GM18498 (cell line): ENCODE measurements around the gene ROBO3.

ENCODE experiments used
- ATAC-seq: cut with Tn5 transposase; IDR thresholded peaks from one replicate; pipeline ENCODE4 v1.9.1; 2021; ENCODE audit warnings: mild to moderate bottlenecking, moderate library complexity; ENCODE audit not compliant: unreplicated experiment

Gene ROBO3

DNA sequence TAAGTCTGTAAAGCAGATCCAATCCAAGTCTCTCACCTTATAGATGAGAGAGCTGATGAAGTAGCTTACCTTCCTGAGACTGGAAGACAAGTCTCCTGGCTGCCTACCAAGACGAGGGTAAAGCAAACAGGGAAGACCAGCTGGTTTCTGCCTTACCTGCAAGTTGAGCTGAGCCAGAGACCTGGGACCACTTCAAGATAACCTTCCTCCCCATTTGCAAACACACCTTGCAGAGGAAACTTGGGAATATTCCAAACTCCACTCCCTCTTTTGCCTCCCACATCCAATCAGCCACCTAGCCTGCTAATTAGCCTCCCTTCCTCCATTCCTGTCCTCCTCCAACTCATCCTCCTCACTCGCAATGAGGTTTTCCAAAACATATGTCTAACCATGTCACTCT, 23.4 kb upstream of the ROBO3 start:
- no peak for ATAC-seq

DNA sequence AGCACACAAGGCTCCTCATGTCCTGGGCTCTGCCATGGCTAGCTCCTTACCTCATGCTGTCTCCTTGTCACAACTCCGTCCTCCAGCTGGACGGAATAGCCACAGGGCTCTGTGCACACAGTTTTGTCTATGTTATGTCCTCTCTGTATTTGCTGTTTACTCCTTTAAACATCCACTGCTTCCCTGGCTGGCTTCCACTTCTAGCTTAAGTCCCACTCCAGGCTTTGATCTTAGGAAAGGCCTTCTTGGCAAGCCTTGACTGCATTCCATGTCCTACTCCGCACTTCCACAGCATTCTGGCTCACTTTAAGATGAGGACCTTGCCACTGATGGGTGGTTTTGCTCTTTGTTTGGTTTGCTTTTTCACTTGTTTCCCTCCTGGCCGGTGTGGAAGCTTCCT, 22.9 kb upstream of the ROBO3 start:
- no peak for ATAC-seq

- no peak for ATAC-seq
These were observed 21.7 kb upstream of the ROBO3 start for GRCh38 chr11:124843616-124843910.

DNA sequence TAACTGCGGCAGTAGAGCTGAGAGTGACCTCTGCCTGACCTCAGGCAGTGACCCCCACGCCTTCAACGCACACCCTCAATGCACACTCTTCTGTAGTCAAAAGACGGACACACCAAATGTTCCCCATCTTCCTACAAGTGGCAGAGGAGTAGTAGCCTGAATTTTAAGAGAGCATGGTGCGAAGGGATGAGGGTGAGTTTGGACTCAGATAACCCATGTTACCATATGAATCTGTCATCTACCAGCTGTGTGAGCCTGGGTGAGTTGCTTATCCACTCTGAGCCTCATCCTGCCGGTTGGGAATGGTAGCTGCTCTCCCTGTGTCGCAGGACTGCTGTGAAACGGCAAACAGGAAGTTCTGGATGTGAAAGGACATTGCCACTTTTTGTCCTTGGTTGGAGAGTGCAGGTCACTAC, 20.6 kb upstream of the ROBO3 start:
- ATAC-seq: no peak

GRCh38 chr11:124846070-124846673, 19.1 kb upstream of the ROBO3 start:
- ATAC-seq: no peak

- ATAC-seq: no peak
These were observed 6.1 kb upstream of the ROBO3 start for GRCh38 chr11:124859171-124859570.

- no peak for ATAC-seq
These were observed 3.6 kb upstream of the ROBO3 start for GRCh38 chr11:124861670-124862069.

- ATAC-seq: no peak
These were observed 2.0 kb upstream of the ROBO3 start for GRCh38 chr11:124863137-124863825.

DNA sequence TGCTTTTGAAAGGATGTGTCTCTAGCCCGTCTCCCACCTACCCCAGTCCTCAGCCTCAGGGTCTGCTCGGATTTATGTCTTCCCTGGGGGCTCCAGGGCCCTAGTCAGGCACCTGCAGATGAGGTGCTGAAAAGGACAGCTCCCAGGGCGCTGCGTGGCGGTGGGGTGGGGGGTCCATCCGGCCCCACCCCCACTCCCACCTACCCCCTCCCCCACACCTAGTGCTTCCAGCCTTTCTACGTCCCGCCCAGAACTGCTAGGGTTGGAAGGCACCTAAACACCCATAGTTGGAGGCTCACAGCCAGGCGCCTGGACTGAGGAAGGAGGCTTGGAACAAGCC, 1.4 kb upstream of the ROBO3 start:
- no peak for ATAC-seq

GRCh38 chr11:124864176-124864891, 898 bp upstream of the ROBO3 start:
- ATAC-seq: no peak

- no peak for ATAC-seq
These were observed 396 bp upstream of the ROBO3 start for GRCh38 chr11:124864892-124865180.

DNA sequence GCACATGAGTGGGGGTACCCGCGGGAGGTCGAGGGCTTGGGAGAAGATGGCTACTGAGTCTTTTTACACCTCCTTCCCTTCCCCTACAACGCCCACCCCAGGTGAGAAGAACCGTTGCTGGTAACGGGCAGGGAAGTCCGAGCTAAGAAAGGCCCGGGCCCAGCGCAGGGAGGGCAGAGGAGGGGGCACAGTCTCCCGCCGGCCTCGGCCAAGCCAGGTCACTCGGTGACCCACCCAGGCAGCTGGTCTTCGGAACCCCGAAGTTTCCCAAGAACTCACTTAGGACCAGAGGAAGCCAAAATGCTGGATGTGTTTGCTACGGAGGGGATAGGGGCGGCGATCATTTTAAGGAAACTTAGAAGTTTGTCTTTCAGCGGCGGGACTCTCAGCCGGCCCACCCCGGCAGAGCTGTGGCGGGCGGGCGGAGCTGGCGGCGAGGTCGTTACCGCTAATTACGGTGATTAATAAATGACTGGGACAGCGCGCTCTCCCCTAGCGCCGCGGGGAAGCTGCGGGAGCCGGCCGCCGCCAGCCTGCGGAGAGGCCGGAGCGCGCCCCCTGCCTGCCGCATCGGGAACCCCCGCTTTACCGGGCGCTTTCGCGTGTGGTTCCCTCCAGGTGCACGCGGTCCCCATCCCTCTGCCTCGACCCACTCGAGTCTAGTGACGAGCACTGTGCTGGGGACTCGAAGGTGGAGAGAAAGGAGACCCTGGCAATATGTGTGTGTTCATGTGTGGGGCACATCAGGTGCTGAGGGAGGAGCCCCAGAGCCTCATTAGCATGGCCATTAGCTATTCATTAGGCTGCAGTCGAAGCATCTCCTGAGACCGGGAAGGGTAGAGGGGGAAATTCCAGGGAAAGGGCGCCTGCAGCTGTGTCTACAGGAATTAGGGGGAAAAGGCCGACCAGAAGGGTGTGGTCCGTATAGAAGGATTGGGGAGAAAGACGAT, 945 bp downstream of the ROBO3 start:
- peak; percentile 49 for ATAC-seq

GRCh38 chr11:124867700-124868099, 2.5 kb downstream of the ROBO3 start:
- peak; percentile 63 for ATAC-seq

DNA sequence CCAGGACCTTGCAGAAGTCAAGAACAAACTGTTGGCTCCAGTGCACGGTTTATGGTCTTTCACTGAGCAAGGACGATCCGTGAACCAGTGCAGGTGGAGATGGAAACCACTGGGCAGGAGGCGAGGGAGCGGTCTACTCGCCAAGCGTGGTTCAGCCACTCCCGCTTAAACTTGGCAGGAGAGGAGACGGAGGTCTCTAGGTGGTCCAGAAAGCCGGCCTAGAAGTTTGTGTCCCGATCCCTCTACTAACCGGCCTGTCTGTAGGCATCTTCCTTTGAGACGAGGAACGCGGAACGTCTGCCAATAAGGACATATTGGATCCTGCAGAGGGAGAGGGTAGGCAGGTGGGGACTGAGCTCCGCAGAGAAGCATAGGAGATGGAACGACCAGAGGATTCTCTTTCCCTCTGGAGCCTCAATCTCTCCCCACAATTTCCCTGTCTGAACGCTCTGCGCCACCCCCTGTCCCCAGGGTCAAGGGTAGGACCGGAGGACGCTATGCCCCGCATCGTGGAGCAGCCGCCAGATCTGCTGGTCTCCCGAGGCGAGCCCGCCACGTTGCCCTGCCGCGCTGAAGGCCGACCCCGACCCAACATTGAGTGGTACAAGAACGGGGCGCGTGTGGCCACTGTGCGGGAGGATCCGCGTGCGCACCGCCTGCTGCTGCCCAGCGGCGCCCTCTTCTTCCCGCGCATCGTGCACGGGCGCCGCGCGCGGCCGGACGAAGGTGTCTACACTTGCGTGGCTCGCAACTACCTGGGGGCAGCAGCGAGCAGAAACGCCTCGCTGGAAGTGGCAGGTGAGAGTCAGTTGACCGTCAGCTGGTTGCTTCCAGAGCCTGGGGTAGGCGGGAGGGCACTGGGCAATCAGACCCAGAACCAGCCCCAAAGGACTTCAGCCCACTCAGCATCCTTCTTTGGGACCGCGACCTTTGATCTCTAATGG, 3.4 kb downstream of the ROBO3 start:
- ATAC-seq: no peak

DNA sequence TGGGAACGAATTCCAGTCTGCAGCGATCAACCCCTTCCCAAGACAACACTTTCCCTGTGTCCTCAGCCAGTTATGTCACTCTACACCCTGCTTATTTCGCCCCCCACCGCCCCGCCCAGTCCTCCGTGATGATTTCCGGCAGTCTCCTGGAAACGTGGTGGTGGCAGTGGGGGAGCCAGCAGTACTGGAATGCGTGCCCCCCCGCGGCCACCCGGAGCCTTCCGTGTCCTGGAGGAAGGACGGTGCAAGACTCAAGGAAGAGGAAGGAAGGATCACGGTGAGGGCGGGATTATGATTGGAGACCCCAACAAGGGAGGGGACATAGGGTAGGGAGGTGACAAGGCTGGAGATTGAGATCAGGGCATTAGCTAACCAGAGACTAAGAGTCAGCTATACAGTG, 4.1 kb downstream of the ROBO3 start:
- no peak for ATAC-seq

- ATAC-seq: no peak
These were observed 4.7 kb downstream of the ROBO3 start for GRCh38 chr11:124869856-124870387.

GRCh38 chr11:124870430-124870829, 5.2 kb downstream of the ROBO3 start:
- ATAC-seq: no peak

GRCh38 chr11:124872280-124872679, 7.0 kb downstream of the ROBO3 start:
- no peak for ATAC-seq

DNA sequence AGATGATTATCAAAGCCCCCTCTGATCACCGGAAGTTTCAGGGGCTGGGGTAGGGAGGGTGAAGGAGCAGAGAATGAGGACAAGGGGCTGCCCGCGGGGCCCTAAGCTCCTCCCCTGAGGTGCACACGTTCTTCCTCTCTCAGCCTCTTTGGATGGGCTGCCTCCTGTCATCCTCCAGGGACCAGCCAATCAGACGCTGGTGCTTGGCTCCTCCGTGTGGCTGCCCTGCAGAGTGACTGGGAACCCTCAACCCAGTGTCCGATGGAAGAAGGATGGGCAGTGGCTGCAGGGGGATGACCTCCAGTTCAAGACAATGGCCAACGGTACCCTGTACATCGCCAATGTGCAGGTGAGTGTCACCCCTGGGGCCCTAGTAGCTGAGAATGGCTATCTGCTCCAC, 7.5 kb downstream of the ROBO3 start:
- ATAC-seq: no peak

GRCh38 chr11:124873951-124874350, 8.7 kb downstream of the ROBO3 start:
- no peak for ATAC-seq
